GM12878 (cell line): ENCODE data around the gene CDK17. TPM values are rescaled to one million over a fixed set of nuclear protein-coding genes. Genes with fewer than 3 reads are reported as not detected.

Experiments used
- ATAC-seq: fragments of 200-7000 bp; cut with Tn5 transposase; 3 replicates; pipeline ENCODE4 v1.9.1; 2020; ENCODE audit warnings: mild to moderate bottlenecking, moderate library complexity
- BruUV-seq: library from RNA; stranded (reverse); fragments of 400-500 nt; replicated peaks from 2 replicates; lab custom pipeline; 2021; lab: Mats Ljungman, UMichigan
- CTCF ChIA-PET: fragments of 300-600 bp; sonication (Branson Sonifier 250); formaldehyde crosslinking; extraction: SDS; loops from one replicate; lab custom pipeline; 2021; ENCODE audit warnings: inconsistent platforms; lab: Yijun Ruan, JAX
- POLR2A ChIA-PET: fragments of 350-600 bp; formaldehyde crosslinking; extraction: SDS; loops from one replicate; lab custom pipeline; 2021; ENCODE audit warnings: inconsistent platforms; lab: Charles Lee
- RAD21 ChIA-PET: fragments of 300-600 bp; sonication (Branson Sonifier 250); formaldehyde crosslinking; loops from one replicate; lab custom pipeline; 2023; ENCODE audit warnings: antibody characterized with exemption; ENCODE audit not compliant: unreplicated experiment; lab: Charles Lee
- SMC1A ChIA-PET: fragments of 300-600 bp; sonication (Branson Sonifier 250); formaldehyde crosslinking; loops from one replicate; lab custom pipeline; 2023; ENCODE audit not compliant: unreplicated experiment, uncharacterized antibody; lab: Charles Lee
- DNase-seq: peaks from one replicate; pipeline ENCODE4 v3.0.0-alpha.2; 2011; ENCODE audit warnings: low read depth, low spot score
- FAIRE-seq: peaks from 3 replicates; lab custom pipeline; 2011; peaks lifted over from hg19 to GRCh38; lab: Jason Lieb, UNC
- H2AFZ ChIP-seq: 2 replicates; pipeline ENCODE4 v1.6.0; 2011; ENCODE audit warnings: low read depth, low read length, control low read depth; ENCODE audit not compliant: control insufficient read depth
- H3K27ac ChIP-seq: 2 replicates; pipeline ENCODE4 v1.5.1; 2011; ENCODE audit warnings: control low read depth; ENCODE audit not compliant: control insufficient read depth, insufficient read depth
- H3K27me3 ChIP-seq, 2 experiments: replicated peaks in 1 of 2; 2 replicates each; pipeline versions ENCODE4 v1.6.0 to v1.6.1; 2011; ENCODE audit warnings: low read length in 1 of 2; ENCODE audit not compliant: control insufficient read depth in 2 of 2, insufficient read depth in 2 of 2
- H3K36me3 ChIP-seq, 2 experiments: 2 replicates each; pipeline ENCODE4 v1.5.1; 2011; ENCODE audit warnings: low read length in 1 of 2; ENCODE audit not compliant: control insufficient read depth in 2 of 2, insufficient read depth in 2 of 2
- H3K4me1 ChIP-seq: 2 replicates; pipeline ENCODE4 v1.6.1; 2011; ENCODE audit warnings: mild to moderate bottlenecking, low read length, moderate library complexity, mixed read lengths; ENCODE audit not compliant: control insufficient read depth, insufficient read depth
- H3K4me2 ChIP-seq: 2 replicates; pipeline ENCODE4 v1.6.0; 2011; ENCODE audit warnings: control low read depth; ENCODE audit not compliant: control insufficient read depth, insufficient read depth
- H3K4me3 ChIP-seq: fragments of 200-600 bp; sonication (generic); 2 replicates; pipeline ENCODE4 v1.5.1; 2016
- H3K79me2 ChIP-seq: 2 replicates; pipeline ENCODE4 v1.6.0; 2011; ENCODE audit warnings: low read length; ENCODE audit not compliant: control insufficient read depth, insufficient read depth
- H3K9ac ChIP-seq: 2 replicates; pipeline ENCODE4 v1.8.0; 2011; ENCODE audit warnings: low read length, control low read depth, mixed read lengths; ENCODE audit not compliant: control insufficient read depth, insufficient read depth
- H3K9me3 ChIP-seq: replicated peaks from 3 replicates; pipeline ENCODE4 v1.5.1; 2011; ENCODE audit warnings: mild to moderate bottlenecking, low read length; ENCODE audit not compliant: control insufficient read depth, insufficient read depth
- H4K20me1 ChIP-seq: 2 replicates; pipeline ENCODE4 v1.6.0; 2011; ENCODE audit not compliant: control insufficient read depth, insufficient read depth
- BMI1 ChIP-seq: fragments of 450-650 bp; IDR thresholded peaks from 2 replicates; pipeline ENCODE4 v1.6.1; 2016; ENCODE audit warnings: mild to moderate bottlenecking, moderate library complexity, borderline replicate concordance
- IKZF1 ChIP-seq: fragments of 450-650 bp; conservative IDR thresholded peaks from 2 replicates; pipeline ENCODE4 v1.6.1; 2017; ENCODE audit warnings: antibody characterized with exemption, mild to moderate bottlenecking
- IKZF2 ChIP-seq, 2 experiments: fragments of 450-650 bp; IDR thresholded peaks; 2 replicates each; pipeline ENCODE4 v1.6.1; 2017; ENCODE audit warnings: mild to moderate bottlenecking in 2 of 2, moderate library complexity in 2 of 2
- IRF4 ChIP-seq: IDR thresholded peaks from 2 replicates; pipeline ENCODE4 v1.6.1; 2011; ENCODE audit warnings: low read depth, low read length
- JUNB ChIP-seq: IDR thresholded peaks from 2 replicates; pipeline ENCODE4 v1.6.1; 2016; ENCODE audit warnings: antibody characterized with exemption, mild to moderate bottlenecking
- MYC ChIP-seq: IDR thresholded peaks from 2 replicates; pipeline ENCODE4 v1.6.1; 2011; ENCODE audit warnings: mild to moderate bottlenecking, low read length, moderate library complexity, inconsistent platforms; ENCODE audit not compliant: insufficient read depth, insufficient replicate concordance, insufficient read length, severe bottlenecking
- NFIC ChIP-seq: IDR thresholded peaks from 2 replicates; pipeline ENCODE4 v1.6.1; 2012; ENCODE audit warnings: low read depth, mild to moderate bottlenecking, inconsistent platforms, low read length, moderate library complexity
- PRDM15 ChIP-seq: fragments of 450-650 bp; formaldehyde crosslinking; IDR thresholded peaks from 2 replicates; pipeline ENCODE4 v1.4.0; 2020; ENCODE audit warnings: mild to moderate bottlenecking, moderate library complexity
- RAD51 ChIP-seq: fragments of 450-650 bp; IDR thresholded peaks from 2 replicates; pipeline ENCODE4 v1.6.1; 2016; ENCODE audit warnings: moderate library complexity, mild to moderate bottlenecking, inconsistent platforms
- in situ Hi-C: fragments of 300-500 bp; cut with MboI; formaldehyde crosslinking; loops from 9 replicates; pipeline ENCODE4 v1.14.3; 2018; ENCODE audit warnings: mixed read lengths
- intact Hi-C: fragments of 100-400 bp; cut with micrococcal nuclease; formaldehyde crosslinking; loops from one replicate; pipeline ENCODE4 v1.14.2; 2022; ENCODE audit not compliant: unreplicated experiment
- polyA plus RNA-seq, 11 experiments: library from polyadenylated mRNA; depleted of rRNA in 4 of 11; unstranded in 6 of 11; stranded (reverse) in 5 of 11; fragments of >200 nt; fragmentation: Nextera tagmentation in 4 of 11; fragmentation: Illumina TruSeq in 1 of 11; extraction: Ambion mirVana in 4 of 11; extraction: Trizol in 1 of 11; gene quantifications; 1 replicate in 1 of 11; 2 replicates in 10 of 11; pipeline versions ENCODE4 v1.2.1 to v1.2.3, GENCODE V29; 2011 to 2016; ENCODE audit warnings: inconsistent platforms in 2 of 11, missing spikeins in 2 of 11, low read depth in 1 of 11
- total RNA-seq, 4 experiments: library from RNA; depleted of rRNA in 3 of 4; stranded (reverse); fragments of >200 nt in 3 of 4; fragmentation: Illumina TruSeq in 1 of 4; extraction: Trizol in 1 of 4; gene quantifications; 2 replicates each; pipeline versions ENCODE4 v1.2.1 to v1.2.3, GENCODE V29; 2013 to 2021

The CDK17 gene
- total and polyA plus RNA-seq, 10 of the 15 experiments (the other 5 are each of a cell fraction or from before 2014, with no cell fraction given), result 5.6 to 45.6 (median 18.3) TPM

GRCh38 chr12:96375170-96375569, 25.1 kb downstream of the CDK17 start:
- Histone ChIP-seq H3K36me3 (no peaks in the 10 kb centered on the region), H3K4me3 (no peak overlapping the region), H3K4me2 (no peak overlapping the region), H4K20me1 (no peaks in the 10 kb centered on the region), H3K9ac (no peak overlapping the region), H3K9me3 (peaks cover 8% of the 10 kb centered on the region), H3K27ac (no peak overlapping the region), H3K79me2 (peaks cover 82% of the 10 kb centered on the region), H3K4me1 (peaks cover 18% of the 10 kb centered on the region)
- FAIRE-seq (no peak), DNase-seq (no peak)
- no TSS peak for BruUV-seq
- CTCF ChIA-PET, result interaction anchor here (0.5 to 1.1 kb wide), 5 partner anchors 18 to 327 kb away, joined by 3 to 4 read pairs (median 3); no protein-coding TSS in a partner anchor
- in situ Hi-C loops, result no loop called here
- SMC1A ChIA-PET, result interaction anchor here (0.8 to 2.6 kb wide), 7 partner anchors 15 to 61 kb away, joined by 3 to 10 read pairs (median 4); no protein-coding TSS in a partner anchor
- TF ChIP-seq NFIC (no peak), IRF4 (no peak), IKZF2 (IDR thresholded peaks at IDR 0.05) (no peak), BMI1 (no peak), IKZF1 (no peak), MYC (no peak), PRDM15 (CRISPR knock-in tag) (no peak), JUNB (no peak), RAD51 (no peak)
- TF ChIP-seq, all 136 proteins: peak for 0
- ATAC-seq, result no peak
- ChIA-PET RAD21 (interaction anchor here (0.7 to 1.2 kb wide), 3 partner anchors 14 to 24 kb away, joined by 3 read pairs; no protein-coding TSS in a partner anchor), POLR2A (interaction anchor here (0.7 to 1.3 kb wide), 3 partner anchors 8 to 32 kb away, joined by 3 to 4 read pairs (median 3); no protein-coding TSS in a partner anchor)
- intact Hi-C loops, result no loop called here
- Histone ChIP-seq H2AFZ (no peak overlapping the region), H3K27me3 (no peaks in the 10 kb centered on the region)
